Mesothelial cell of epicardium (in vitro differentiated cells): Measurements from ENCODE around the gene YWHAQ. TPM values are rescaled to one million over a fixed set of nuclear protein-coding genes. Genes with fewer than 3 reads are reported as not detected.

ENCODE experiments used
- DNase-seq, 2 experiments: peaks; one replicate each; pipeline ENCODE4 v3.0.0; 2021; ENCODE audit warnings: low spot score in 2 of 2; ENCODE audit not compliant: unreplicated experiment in 2 of 2
- H3K27ac Mint-ChIP-seq: 2 replicates; pipeline ENCODE4 v1.8.0; 2021; ENCODE audit warnings: mixed read lengths
- H3K27me3 Mint-ChIP-seq: 2 replicates; pipeline ENCODE4 v1.8.0; 2021; ENCODE audit warnings: low read depth, mixed read lengths
- H3K36me3 Mint-ChIP-seq: 2 replicates; pipeline ENCODE4 v1.8.0; 2021; ENCODE audit warnings: mixed read lengths
- H3K4me1 Mint-ChIP-seq: 2 replicates; pipeline ENCODE4 v1.8.0; 2021; ENCODE audit warnings: mixed read lengths
- H3K4me3 Mint-ChIP-seq: 2 replicates; pipeline ENCODE4 v1.8.0; 2021; ENCODE audit warnings: mild to moderate bottlenecking, moderate library complexity, mixed read lengths
- H3K9me3 Mint-ChIP-seq: 2 replicates; pipeline ENCODE4 v1.8.0; 2021; ENCODE audit warnings: mixed read lengths
- CTCF ChIP-seq: fragments of 200-600 bp; sonication (generic); IDR thresholded peaks from one replicate; pipeline ENCODE4 v1.5.0; 2021; ENCODE audit warnings: antibody characterized with exemption; ENCODE audit not compliant: unreplicated experiment
- total RNA-seq: library from RNA; stranded (reverse); gene quantifications from 3 replicates; pipeline ENCODE4 v1.2.1, GENCODE V29; 2021

YWHAQ gene
- total RNA-seq, 1 donor from 2014 or later = 248 TPM

- no peak for DNase-seq
- H3K4me3 Mint-ChIP-seq = no peak overlapping the region
- no peak for TF ChIP-seq CTCF
- H3K9me3 Mint-ChIP-seq = no peaks in the 10 kb centered on the region
- no peaks in the 10 kb centered on the region for H3K36me3 Mint-ChIP-seq
- H3K4me1 Mint-ChIP-seq = no peaks in the 10 kb centered on the region
- H3K27me3 Mint-ChIP-seq = peaks cover 14% of the 10 kb centered on the region
- no peak overlapping the region for H3K27ac Mint-ChIP-seq
Observed at GRCh38 chr2:9665898-9666297, 35.1 kb upstream of the YWHAQ start.

- no peak for DNase-seq
- Mint-ChIP-seq H3K4me1 (no peaks in the 10 kb centered on the region), H3K9me3 (no peaks in the 10 kb centered on the region), H3K36me3 (no peaks in the 10 kb centered on the region), H3K27ac (no peak overlapping the region), H3K4me3 (no peak overlapping the region), H3K27me3 (peaks cover 14% of the 10 kb centered on the region)
- no peak for TF ChIP-seq CTCF
Observed at GRCh38 chr2:9664365-9664764, 33.6 kb upstream of the YWHAQ start.

GRCh38 chr2:9663008-9663879 lies 32.4 kb upstream of the YWHAQ start:
- DNase-seq = no peak
- Mint-ChIP-seq H3K27ac (no peak overlapping the region), H3K36me3 (no peaks in the 10 kb centered on the region), H3K4me3 (no peak overlapping the region), H3K4me1 (no peaks in the 10 kb centered on the region), H3K27me3 (peaks cover 14% of the 10 kb centered on the region), H3K9me3 (no peaks in the 10 kb centered on the region)
- TF ChIP-seq CTCF = no peak

GRCh38 chr2:9661261-9661660 lies 30.5 kb upstream of the YWHAQ start:
- Mint-ChIP-seq H3K4me3 (no peak overlapping the region), H3K9me3 (no peaks in the 10 kb centered on the region), H3K36me3 (no peaks in the 10 kb centered on the region), H3K27ac (no peak overlapping the region), H3K27me3 (peaks cover 14% of the 10 kb centered on the region), H3K4me1 (no peaks in the 10 kb centered on the region)
- TF ChIP-seq CTCF = no peak
- DNase-seq = no peak

GRCh38 chr2:9660781-9661180 lies 30.0 kb upstream of the YWHAQ start:
- Mint-ChIP-seq H3K4me3 (no peak overlapping the region), H3K27ac (no peak overlapping the region), H3K36me3 (no peaks in the 10 kb centered on the region), H3K27me3 (peaks cover 14% of the 10 kb centered on the region), H3K4me1 (no peaks in the 10 kb centered on the region), H3K9me3 (no peaks in the 10 kb centered on the region)
- no peak for TF ChIP-seq CTCF
- DNase-seq = no peak

GRCh38 chr2:9660154-9660553 lies 29.4 kb upstream of the YWHAQ start:
- TF ChIP-seq CTCF = no peak
- no peaks in the 10 kb centered on the region for H3K9me3 Mint-ChIP-seq
- no peak overlapping the region for H3K27ac Mint-ChIP-seq
- no peaks in the 10 kb centered on the region for H3K36me3 Mint-ChIP-seq
- H3K4me1 Mint-ChIP-seq = peaks cover 2% of the 10 kb centered on the region
- no peak for DNase-seq
- H3K27me3 Mint-ChIP-seq = peaks cover 13% of the 10 kb centered on the region
- no peak overlapping the region for H3K4me3 Mint-ChIP-seq
